Stimulated activated CD8-positive, alpha-beta memory T cell treated with anti-CD3 and anti-CD28 coated beads, Interleukin-4, amount 100 ng/mL, for 48 hours (primary cell): ENCODE measurements around the gene USP32.

Experiments used
- DNase-seq: peaks from one replicate; pipeline ENCODE4 v3.0.0-alpha.2; 2020

The USP32 gene

GRCh38 chr17:60169921-60170817 lies 221.8 kb downstream of the USP32 start:
- no peak for DNase-seq

GRCh38 chr17:60168654-60169053 lies 223.3 kb downstream of the USP32 start:
- DNase-seq = no peak

- no peak for DNase-seq
Measured at GRCh38 chr17:60167065-60167741, 224.7 kb downstream of the USP32 start.

GRCh38 chr17:60165971-60166370 lies 226.0 kb downstream of the USP32 start:
- peak; percentile 37 for DNase-seq

- DNase-seq = no peak
Measured at GRCh38 chr17:60165223-60165622, 226.7 kb downstream of the USP32 start.

- DNase-seq = no peak
Measured at GRCh38 chr17:60164697-60165096, 227.2 kb downstream of the USP32 start.

- DNase-seq = no peak
Measured at GRCh38 chr17:60164164-60164563, 227.8 kb downstream of the USP32 start.

- DNase-seq = no peak
Measured at GRCh38 chr17:60163108-60163784, 228.7 kb downstream of the USP32 start.

- no peak for DNase-seq
Measured at GRCh38 chr17:60161598-60162330, 230.2 kb downstream of the USP32 start.

- DNase-seq = no peak
Measured at GRCh38 chr17:60160829-60161501, 231.0 kb downstream of the USP32 start.

- no peak for DNase-seq
Measured at GRCh38 chr17:60159479-60159866, 232.5 kb downstream of the USP32 start.

GRCh38 chr17:60158751-60159478 lies 233.0 kb downstream of the USP32 start:
- no peak for DNase-seq

GRCh38 chr17:60157487-60158040 lies 234.4 kb downstream of the USP32 start:
- DNase-seq = no peak

GRCh38 chr17:60156746-60157145 lies 235.2 kb downstream of the USP32 start:
- DNase-seq = no peak

- DNase-seq = no peak
Measured at GRCh38 chr17:60155815-60156214, 236.1 kb downstream of the USP32 start.

- DNase-seq = no peak
Measured at GRCh38 chr17:60155427-60155814, 236.5 kb downstream of the USP32 start.

- DNase-seq = no peak
Measured at GRCh38 chr17:60154616-60155426, 237.1 kb downstream of the USP32 start.

- no peak for DNase-seq
Measured at GRCh38 chr17:60153606-60154390, 238.1 kb downstream of the USP32 start.

GRCh38 chr17:60151355-60151754 lies 240.6 kb downstream of the USP32 start:
- DNase-seq = no peak
